PFSK-1 (cell line): Measurements from ENCODE around the gene KDM7A.

ENCODE experiments used
- FOXP2 ChIP-seq: optimal IDR thresholded peaks from 2 replicates; pipeline ENCODE3; 2011; ENCODE audit warnings: borderline replicate concordance, control low read depth, inconsistent platforms; ENCODE audit not compliant: insufficient read depth; ENCODE audit errors: extremely low read length, extremely low read depth
- POLR2AphosphoS5 ChIP-seq: IDR thresholded peaks from 2 replicates; pipeline ENCODE4 v1.6.1; 2012; ENCODE audit warnings: low read depth, mild to moderate bottlenecking, control low read depth, low read length, moderate library complexity
- SIN3A ChIP-seq: IDR thresholded peaks from 2 replicates; pipeline ENCODE4 v1.6.1; 2012; ENCODE audit warnings: mild to moderate bottlenecking, low read length, moderate library complexity, borderline replicate concordance; ENCODE audit not compliant: insufficient read depth
- TAF1 ChIP-seq: IDR thresholded peaks from 2 replicates; pipeline ENCODE4 v1.6.1; 2012; ENCODE audit warnings: low read length, control low read depth, borderline replicate concordance; ENCODE audit not compliant: insufficient read depth
- TF ChIP-seq, protein P1 (sequence below), 2 experiments: IDR thresholded peaks; 2 replicates each; pipeline versions ENCODE4 v1.6.1 to v1.8.0; 2011 to 2012; ENCODE audit warnings: low read depth in 2 of 2, low read length in 2 of 2, control low read depth in 1 of 2, inconsistent platforms in 1 of 2, mild to moderate bottlenecking in 1 of 2, moderate library complexity in 1 of 2; ENCODE audit not compliant: insufficient read depth in 1 of 2

The KDM7A gene

DNA sequence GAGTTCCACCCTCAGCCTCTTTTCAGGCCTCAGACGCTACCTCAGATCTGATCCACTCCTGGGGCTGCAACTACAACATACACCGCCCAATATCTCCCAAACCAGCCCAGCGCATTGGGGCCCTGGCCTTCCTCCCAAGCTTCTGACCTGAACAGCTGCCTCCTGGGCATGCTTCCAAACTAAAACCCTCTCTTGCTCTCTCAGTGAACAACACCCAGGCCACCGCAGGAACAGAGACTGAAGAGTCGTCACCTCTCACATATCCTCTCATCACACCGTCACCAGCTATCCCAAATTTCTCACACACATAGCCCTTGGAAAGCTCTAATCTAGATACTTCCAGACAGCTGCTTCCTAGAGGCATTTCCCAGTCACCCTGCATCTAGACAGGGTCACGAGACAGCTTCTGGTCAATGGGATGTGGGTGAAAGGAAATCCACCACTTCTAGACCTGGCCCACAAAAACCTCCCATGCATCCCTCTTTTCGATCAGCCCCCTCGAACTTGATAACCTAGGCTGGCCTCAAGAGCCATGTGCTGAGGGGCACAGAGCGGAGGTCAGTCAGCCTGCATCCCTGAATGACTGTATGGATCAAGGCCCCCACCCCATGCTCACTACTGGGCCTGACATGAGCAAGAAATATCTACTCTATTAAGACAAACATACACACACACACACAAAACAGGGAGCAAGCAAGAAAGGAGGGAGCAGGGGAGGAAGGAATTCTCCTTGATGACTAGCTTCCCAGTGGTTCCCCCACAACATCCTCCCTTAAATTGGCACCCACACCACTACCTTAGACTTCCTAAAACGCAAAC is 115.8 kb downstream of the KDM7A start:
- TF ChIP-seq FOXP2 (no peak), TAF1 (no peak), POLR2AphosphoS5 (no peak), SIN3A (no peak)
- TF ChIP-seq, protein P1, sequence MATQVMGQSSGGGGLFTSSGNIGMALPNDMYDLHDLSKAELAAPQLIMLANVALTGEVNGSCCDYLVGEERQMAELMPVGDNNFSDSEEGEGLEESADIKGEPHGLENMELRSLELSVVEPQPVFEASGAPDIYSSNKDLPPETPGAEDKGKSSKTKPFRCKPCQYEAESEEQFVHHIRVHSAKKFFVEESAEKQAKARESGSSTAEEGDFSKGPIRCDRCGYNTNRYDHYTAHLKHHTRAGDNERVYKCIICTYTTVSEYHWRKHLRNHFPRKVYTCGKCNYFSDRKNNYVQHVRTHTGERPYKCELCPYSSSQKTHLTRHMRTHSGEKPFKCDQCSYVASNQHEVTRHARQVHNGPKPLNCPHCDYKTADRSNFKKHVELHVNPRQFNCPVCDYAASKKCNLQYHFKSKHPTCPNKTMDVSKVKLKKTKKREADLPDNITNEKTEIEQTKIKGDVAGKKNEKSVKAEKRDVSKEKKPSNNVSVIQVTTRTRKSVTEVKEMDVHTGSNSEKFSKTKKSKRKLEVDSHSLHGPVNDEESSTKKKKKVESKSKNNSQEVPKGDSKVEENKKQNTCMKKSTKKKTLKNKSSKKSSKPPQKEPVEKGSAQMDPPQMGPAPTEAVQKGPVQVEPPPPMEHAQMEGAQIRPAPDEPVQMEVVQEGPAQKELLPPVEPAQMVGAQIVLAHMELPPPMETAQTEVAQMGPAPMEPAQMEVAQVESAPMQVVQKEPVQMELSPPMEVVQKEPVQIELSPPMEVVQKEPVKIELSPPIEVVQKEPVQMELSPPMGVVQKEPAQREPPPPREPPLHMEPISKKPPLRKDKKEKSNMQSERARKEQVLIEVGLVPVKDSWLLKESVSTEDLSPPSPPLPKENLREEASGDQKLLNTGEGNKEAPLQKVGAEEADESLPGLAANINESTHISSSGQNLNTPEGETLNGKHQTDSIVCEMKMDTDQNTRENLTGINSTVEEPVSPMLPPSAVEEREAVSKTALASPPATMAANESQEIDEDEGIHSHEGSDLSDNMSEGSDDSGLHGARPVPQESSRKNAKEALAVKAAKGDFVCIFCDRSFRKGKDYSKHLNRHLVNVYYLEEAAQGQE (IDR thresholded peaks at IDR 0.05; ENCODE audit: insufficient read depth in 1 of 2, low read depth in 2 of 2, low read length in 2 of 2) = no peak

- TF ChIP-seq POLR2AphosphoS5 (no peak), SIN3A (no peak), TAF1 (no peak)
- TF ChIP-seq, protein P1 (IDR thresholded peaks at IDR 0.05; ENCODE audit: insufficient read depth in 1 of 2, low read depth in 2 of 2, low read length in 2 of 2) = no peak
These were observed 116.5 kb downstream of the KDM7A start for GRCh38 chr7:140060243-140060630.

DNA sequence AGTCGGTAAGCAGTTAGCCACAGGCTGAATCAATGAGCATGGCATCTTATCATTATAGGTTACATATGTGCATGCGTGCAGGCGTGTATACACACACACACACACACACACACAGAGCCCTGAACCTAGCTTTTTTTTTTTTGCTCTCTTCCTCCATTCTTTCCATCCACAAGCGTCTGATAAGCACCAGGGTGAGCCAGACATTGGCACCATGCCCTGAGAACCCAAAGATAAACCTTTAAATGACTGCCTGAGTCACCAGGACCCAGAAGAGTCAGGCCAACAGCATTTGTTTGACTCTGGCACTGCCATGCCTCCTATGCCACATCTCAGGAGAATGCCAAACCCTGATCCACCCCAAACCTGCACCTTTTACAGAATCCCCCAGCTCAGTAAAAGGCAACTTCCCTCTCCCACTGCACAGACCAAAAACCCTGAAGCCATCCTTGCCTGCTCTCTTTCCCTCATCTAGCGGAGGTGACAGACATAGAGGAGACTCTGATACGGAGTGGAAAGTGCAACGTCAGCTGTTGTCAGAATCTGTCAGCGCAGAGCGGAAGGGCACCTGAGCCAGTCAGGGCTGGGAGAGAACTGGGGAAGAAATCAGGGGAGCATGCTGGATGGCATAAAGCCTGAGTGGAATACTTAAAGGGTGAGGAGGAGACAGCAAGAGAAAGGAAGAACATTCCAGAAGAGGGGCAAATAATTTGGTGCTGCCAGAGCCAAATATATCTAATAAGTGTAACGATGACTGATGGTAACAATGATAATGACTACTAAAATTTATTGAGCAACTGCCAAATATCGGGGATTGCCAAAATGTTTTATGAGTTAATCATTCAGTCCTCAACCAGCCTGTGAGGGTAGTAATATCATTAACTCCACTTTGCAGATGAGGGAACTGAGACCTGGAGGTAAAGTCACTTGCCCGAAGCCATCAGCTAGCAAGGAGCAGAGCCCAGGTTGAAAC is 117.2 kb downstream of the KDM7A start:
- TF ChIP-seq, protein P1 (IDR thresholded peaks at IDR 0.05; ENCODE audit: insufficient read depth in 1 of 2, low read depth in 2 of 2, low read length in 2 of 2) = no peak
- no peak for TF ChIP-seq TAF1
- no peak for TF ChIP-seq FOXP2
- no peak for TF ChIP-seq SIN3A
- TF ChIP-seq POLR2AphosphoS5 = no peak

GRCh38 chr7:140058517-140058916 is 118.3 kb downstream of the KDM7A start:
- TF ChIP-seq, protein P1 (IDR thresholded peaks at IDR 0.05; ENCODE audit: insufficient read depth in 1 of 2, low read depth in 2 of 2, low read length in 2 of 2) = no peak
- TF ChIP-seq POLR2AphosphoS5 (no peak), FOXP2 (no peak), TAF1 (no peak), SIN3A (no peak)
